Measurements from ENCODE around the gene NLGN3.
A peak's percentile ranks its signal among the peaks of the same experiment; 100 is the strongest.

NLGN3 gene

DNA sequence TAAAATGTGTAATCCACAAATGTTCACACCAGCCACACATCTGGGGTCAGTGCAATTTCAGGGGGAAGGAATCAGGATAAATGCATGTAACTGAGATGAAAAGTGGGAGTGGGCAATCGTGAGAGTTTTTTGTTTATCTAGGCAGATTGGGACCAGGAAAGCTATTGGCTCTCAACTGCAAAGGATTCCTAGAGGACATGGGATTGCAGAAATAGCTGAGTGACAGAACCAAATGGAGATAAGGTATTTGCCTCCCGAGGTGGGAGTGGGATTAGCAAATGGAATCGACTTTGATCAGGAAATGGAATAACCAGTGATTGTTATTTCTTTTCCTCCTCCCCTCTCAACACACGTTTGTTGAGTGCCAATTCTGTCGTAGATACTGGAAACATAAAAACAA lies 39.5 kb downstream of the NLGN3 start:
- no peak overlapping the region for H3K4me3 ChIP-seq (ENCODE audit: low read depth, low read length)
- no peak for DNase-seq (ENCODE audit: low read depth)
- TF ChIP-seq, protein P1, sequence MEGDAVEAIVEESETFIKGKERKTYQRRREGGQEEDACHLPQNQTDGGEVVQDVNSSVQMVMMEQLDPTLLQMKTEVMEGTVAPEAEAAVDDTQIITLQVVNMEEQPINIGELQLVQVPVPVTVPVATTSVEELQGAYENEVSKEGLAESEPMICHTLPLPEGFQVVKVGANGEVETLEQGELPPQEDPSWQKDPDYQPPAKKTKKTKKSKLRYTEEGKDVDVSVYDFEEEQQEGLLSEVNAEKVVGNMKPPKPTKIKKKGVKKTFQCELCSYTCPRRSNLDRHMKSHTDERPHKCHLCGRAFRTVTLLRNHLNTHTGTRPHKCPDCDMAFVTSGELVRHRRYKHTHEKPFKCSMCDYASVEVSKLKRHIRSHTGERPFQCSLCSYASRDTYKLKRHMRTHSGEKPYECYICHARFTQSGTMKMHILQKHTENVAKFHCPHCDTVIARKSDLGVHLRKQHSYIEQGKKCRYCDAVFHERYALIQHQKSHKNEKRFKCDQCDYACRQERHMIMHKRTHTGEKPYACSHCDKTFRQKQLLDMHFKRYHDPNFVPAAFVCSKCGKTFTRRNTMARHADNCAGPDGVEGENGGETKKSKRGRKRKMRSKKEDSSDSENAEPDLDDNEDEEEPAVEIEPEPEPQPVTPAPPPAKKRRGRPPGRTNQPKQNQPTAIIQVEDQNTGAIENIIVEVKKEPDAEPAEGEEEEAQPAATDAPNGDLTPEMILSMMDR (IDR thresholded peaks at IDR 0.05; ENCODE audit: insufficient read depth, low read depth, low read length, missing control alignments), result no peak

DNA sequence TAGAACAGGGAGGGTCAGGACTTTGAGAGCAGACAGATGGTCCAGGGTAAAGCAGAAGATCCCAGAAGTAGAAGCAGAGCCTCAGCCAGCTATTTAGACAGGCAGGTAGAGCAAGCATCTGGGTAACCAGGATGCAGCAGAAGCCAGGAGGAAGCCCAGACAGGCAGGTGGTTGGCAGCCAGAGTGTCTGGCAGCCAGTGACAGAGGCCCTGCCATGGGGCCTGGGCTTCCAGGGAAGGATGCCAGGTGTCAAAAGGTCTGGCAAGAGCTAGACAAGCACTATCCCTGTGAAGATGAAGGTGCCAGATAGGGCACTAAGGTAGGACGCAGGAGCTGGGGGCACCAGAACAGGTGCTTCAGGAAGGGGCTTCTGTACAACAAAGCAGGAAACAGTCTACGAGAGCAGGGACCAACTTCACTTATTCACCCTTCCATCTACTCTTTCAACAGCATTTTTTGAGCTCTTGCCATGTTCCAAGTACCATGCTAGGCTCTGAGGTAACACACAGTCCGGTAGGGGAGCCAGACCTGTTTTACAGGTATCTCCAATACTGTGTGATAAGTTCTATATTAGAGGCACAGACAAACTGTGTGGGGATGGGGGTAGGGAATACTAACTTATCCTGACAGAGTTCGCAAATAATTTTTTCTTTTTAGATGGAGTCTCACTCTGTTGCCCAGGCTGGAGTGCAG lies 40.3 kb downstream of the NLGN3 start:
- no peak for DNase-seq (ENCODE audit: low read depth)
- TF ChIP-seq, protein P1 (IDR thresholded peaks at IDR 0.05; ENCODE audit: insufficient read depth, low read depth, low read length, missing control alignments), result no peak

DNA sequence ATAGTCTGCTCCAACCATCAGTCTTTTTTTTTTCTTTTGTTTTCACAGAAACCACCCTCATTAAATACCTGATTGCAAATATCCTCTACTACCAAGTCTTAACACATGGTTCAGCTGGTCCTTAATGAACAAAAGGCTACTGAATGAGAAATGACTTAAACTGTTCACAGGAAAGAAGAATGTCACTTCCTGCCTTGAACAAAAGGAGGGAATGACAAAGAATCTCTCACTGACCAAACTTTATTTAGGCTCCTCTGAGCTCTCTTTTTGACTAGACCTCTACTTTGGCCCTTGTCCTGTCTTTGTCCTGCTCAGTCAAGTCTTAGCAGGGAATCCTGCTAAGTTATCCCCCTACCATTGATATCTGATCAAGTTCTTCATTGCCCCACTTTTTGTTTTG lies 46.6 kb downstream of the NLGN3 start:
- TF ChIP-seq, protein P1 (IDR thresholded peaks at IDR 0.05; ENCODE audit: insufficient read depth, low read depth, low read length, missing control alignments), result no peak
- H3K4me3 ChIP-seq (ENCODE audit: low read depth, low read length), result no peak overlapping the region
- DNase-seq (ENCODE audit: low read depth), result no peak

More for the DNA sequence above, 40.3 kb downstream of the NLGN3 start:
- no peak overlapping the region for H3K4me3 ChIP-seq (ENCODE audit: low read depth, low read length)

DNA sequence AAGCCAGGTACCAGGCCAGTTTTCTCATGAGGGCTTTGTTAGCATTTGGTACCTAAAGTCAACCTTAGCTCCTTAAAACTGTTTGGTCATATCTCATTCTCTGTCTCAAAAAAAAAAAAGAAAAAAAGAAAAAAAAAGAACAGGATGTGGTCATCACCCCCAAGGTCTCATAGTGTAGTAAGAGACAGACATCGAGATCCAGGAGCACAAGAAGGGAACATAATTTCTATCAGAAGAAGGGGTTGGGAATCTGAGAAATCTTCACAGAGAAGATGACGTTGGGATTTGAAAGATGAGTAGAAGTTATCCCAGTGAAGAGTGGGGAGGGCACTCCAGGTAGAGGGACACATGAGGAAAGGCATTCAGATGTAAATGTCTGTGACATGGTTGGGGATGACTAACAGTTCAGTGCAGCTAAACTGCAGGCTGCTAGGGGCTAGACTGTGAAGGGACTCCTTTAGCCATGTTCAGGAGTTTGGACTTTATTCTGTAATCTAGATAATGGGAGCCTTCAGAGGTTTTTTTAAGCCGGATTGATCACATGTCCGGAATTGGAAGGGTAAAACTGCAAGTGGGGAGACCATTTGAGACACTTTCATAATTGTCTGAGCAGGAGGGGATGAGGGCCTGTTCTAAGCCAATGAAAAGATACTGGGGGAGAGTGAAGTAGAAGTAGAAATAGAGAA lies 51.5 kb downstream of the NLGN3 start:
- H3K4me3 ChIP-seq (ENCODE audit: low read depth, low read length), result peak overlapping the region; percentile 79
- TF ChIP-seq, protein P1 (IDR thresholded peaks at IDR 0.05; ENCODE audit: insufficient read depth, low read depth, low read length, missing control alignments), result no peak
- DNase-seq (ENCODE audit: low read depth), result peak; percentile 33

DNA sequence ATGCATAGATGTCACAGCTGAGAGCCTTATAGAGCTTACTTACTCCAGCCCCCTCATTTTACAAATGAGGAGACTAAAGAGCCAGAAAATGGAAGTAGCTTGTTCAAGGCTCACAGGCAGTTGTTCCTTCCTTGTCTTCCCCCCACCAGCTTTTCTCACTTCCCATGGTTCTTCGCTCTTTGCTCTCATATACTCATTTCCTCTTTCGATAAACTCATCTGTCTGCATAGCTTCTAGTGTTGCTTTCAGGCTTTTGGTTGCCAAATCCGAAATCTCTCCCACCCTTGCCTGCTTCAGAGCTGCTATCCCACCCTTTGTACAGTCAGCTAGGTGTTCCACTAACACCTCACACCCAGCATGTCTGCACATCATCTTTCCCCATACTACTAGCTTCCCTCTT lies 53.4 kb downstream of the NLGN3 start:
- DNase-seq (ENCODE audit: low read depth), result peak; percentile 73
- H3K4me3 ChIP-seq (ENCODE audit: low read depth, low read length), result peak overlapping the region; percentile 79
- TF ChIP-seq, protein P1 (IDR thresholded peaks at IDR 0.05; ENCODE audit: insufficient read depth, low read depth, low read length, missing control alignments), result no peak

DNA sequence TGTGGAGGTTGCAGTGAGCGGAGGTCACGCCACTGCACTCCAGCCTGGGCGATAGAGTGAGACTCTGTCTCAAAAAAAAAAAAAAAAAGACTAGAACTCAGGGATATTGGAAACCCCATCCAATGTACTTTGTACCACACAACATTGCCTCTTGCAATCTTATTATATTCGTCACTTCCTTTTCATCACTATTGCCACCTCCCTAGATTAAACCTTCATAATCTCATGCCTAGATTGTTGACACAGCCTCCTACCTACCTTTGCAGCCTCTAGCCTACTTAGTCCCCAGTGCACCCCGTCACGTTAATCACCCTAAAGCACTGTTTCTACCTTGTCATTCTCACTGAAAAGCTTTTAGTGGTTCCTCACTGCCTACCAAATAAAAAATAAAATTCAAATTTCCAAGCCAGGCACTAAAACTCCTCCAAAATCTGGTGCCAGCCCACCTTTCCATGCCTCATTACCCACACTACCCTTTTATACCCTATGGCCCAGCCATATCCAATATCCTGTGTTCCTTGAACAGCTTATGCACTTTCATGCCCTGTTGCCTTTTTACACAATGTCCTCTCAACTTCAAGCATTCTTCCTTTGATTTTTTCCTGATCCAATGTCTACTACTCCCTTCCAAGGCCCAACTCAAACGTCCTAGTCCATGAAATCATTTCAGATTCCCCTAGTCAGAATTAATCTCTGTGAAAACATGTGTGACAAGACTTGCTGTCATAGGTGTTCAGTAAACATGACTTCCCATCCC lies 54.8 kb downstream of the NLGN3 start:
- TF ChIP-seq, protein P1 (IDR thresholded peaks at IDR 0.05; ENCODE audit: insufficient read depth, low read depth, low read length, missing control alignments), result no peak
- DNase-seq (ENCODE audit: low read depth), result no peak
- no peak overlapping the region for H3K4me3 ChIP-seq (ENCODE audit: low read depth, low read length)

Measured in GM12865 (cell line).